T-helper 2 cell treated with Interferon-gamma antibody and Interleukin-4, amounts not matched to agents 5 μg/mL and 100 μg/mL, for 36 hours (primary cell): ENCODE measurements around the gene TTN.

Source experiments
- DNase-seq: peaks from one replicate; pipeline ENCODE4 v3.0.0; 2021; ENCODE audit warnings: low spot score
- H3K27ac Mint-ChIP-seq: one replicate; pipeline ENCODE4 v1.8.0; 2021; ENCODE audit warnings: mild to moderate bottlenecking, mixed read lengths
- H3K27me3 Mint-ChIP-seq: one replicate; pipeline ENCODE4 v1.8.0; 2021; ENCODE audit warnings: low read depth, mixed read lengths
- H3K36me3 Mint-ChIP-seq: one replicate; pipeline ENCODE4 v1.8.0; 2021; ENCODE audit warnings: low read depth, mixed read lengths
- H3K4me1 Mint-ChIP-seq: one replicate; pipeline ENCODE4 v1.8.0; 2021; ENCODE audit warnings: low read depth, mixed read lengths
- H3K4me3 Mint-ChIP-seq: one replicate; pipeline ENCODE4 v1.8.0; 2022; ENCODE audit warnings: mild to moderate bottlenecking, moderate library complexity, mixed read lengths
- H3K9me3 Mint-ChIP-seq: one replicate; pipeline ENCODE4 v1.8.0; 2021; ENCODE audit warnings: mixed read lengths

Gene TTN

GRCh38 chr2:178522950-178523595, 284.1 kb downstream of the TTN start:
- peaks cover 43% of the 10 kb centered on the region for H3K36me3 Mint-ChIP-seq
- peak overlapping the region; percentile 87 for H3K27ac Mint-ChIP-seq
- H3K4me3 Mint-ChIP-seq, result peak overlapping the region; percentile 94
- DNase-seq, result peak; percentile 83
- peaks cover 48% of the 10 kb centered on the region for H3K4me1 Mint-ChIP-seq
- no peaks in the 10 kb centered on the region for H3K27me3 Mint-ChIP-seq
- H3K9me3 Mint-ChIP-seq, result peaks cover 4% of the 10 kb centered on the region

DNA sequence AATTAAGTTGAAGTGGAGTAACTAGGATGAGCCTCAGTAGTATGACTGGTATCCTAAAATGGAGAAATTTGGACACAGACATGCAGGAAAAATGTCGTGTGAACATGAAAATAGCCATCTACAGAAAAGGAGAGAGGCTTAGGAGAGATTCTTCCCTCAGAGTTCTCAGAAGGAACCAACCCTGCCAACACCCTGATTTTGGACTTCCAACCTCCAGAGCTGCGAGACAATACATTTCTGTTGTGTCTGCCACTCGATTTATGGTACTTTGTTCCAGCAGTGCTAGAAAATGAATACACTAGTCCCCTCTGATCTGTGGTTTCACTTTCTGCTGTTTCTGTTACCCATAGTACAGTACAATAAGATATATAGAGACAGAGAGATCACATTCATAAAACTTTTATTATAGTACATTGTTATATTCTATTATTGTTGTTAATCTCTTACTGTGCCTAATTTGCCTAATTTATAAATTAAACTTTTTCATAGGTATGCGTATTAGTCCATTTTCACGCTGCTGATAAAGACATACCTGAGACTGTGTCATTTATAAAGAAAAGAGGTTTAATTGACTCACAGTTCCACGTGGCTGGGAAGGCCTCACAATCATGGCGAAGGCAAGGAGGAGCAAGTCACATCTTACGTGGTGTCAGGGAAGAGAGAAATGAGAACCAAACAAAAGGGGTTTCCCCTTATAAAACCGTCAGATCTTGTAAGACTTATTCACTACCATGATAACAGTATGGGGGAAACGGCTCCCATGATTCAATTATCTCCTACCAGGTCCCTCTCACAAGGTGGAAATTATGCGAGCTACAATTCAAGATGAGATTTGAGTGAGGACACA, 285.7 kb downstream of the TTN start:
- peak; percentile 48 for DNase-seq
- Mint-ChIP-seq H3K27ac (peak overlapping the region; percentile 77), H3K4me1 (peaks cover 37% of the 10 kb centered on the region), H3K27me3 (no peaks in the 10 kb centered on the region), H3K36me3 (peaks cover 41% of the 10 kb centered on the region), H3K9me3 (peaks cover 4% of the 10 kb centered on the region), H3K4me3 (peak overlapping the region; percentile 25)

DNA sequence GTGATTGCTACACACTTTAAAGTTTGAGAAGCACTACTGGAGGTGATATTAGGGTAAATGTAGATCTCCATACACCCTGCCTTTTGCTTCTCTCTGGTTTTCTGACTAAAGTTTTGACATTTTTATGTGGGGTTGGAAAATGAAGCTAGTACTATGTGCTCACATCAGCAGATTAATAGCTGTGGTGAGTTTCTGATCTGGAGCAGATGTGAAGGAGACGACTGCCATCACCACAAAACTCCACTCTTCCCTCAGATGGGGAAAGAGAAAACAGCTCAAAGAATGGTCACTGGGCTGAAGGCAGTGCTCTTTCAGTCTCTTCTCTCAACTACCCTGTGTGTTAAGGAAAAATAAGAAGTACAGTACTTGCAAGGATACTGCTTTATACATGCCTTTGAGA, 289.7 kb downstream of the TTN start:
- Mint-ChIP-seq H3K27me3 (no peaks in the 10 kb centered on the region), H3K4me1 (peaks cover 41% of the 10 kb centered on the region), H3K4me3 (no peak overlapping the region), H3K27ac (no peak overlapping the region), H3K9me3 (peaks cover under 1% of the 10 kb centered on the region), H3K36me3 (peaks cover 36% of the 10 kb centered on the region)
- DNase-seq, result no peak

DNA sequence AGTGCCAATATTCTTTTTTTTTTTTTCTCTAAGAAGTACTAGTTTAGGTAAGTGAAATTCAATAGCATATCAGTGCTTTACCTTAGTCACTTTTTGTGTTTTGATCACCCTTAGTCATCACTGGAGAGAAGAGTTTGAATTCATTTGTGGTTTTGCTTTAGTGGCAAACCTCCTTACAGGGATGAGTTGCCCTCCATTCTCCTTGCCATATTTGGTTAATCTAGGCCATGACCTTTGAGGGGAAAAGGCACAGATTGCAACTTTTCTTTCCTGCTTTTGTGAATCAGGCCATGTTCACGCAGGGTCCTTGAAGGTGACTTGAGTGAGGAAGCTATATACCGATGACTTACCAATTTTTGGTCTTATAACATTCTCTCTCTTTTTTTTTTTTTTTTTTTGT, 292.6 kb downstream of the TTN start:
- Mint-ChIP-seq H3K36me3 (peaks cover 38% of the 10 kb centered on the region), H3K4me3 (peak overlapping the region; percentile 52), H3K9me3 (no peaks in the 10 kb centered on the region), H3K27ac (peak overlapping the region; percentile 74), H3K4me1 (peaks cover 24% of the 10 kb centered on the region), H3K27me3 (no peaks in the 10 kb centered on the region)
- DNase-seq, result peak; percentile 73

- no peaks in the 10 kb centered on the region for H3K9me3 Mint-ChIP-seq
- peaks cover 41% of the 10 kb centered on the region for H3K36me3 Mint-ChIP-seq
- peaks cover 24% of the 10 kb centered on the region for H3K4me1 Mint-ChIP-seq
- peak overlapping the region; percentile 27 for H3K27ac Mint-ChIP-seq
- H3K4me3 Mint-ChIP-seq, result no peak overlapping the region
- no peak for DNase-seq
- H3K27me3 Mint-ChIP-seq, result no peaks in the 10 kb centered on the region
Measured at GRCh38 chr2:178513876-178514275, 293.3 kb downstream of the TTN start.

- Mint-ChIP-seq H3K36me3 (peaks cover 40% of the 10 kb centered on the region), H3K4me1 (peaks cover 32% of the 10 kb centered on the region), H3K27ac (no peak overlapping the region), H3K27me3 (no peaks in the 10 kb centered on the region), H3K9me3 (no peaks in the 10 kb centered on the region), H3K4me3 (no peak overlapping the region)
- no peak for DNase-seq
Measured at GRCh38 chr2:178512484-178512883, 294.7 kb downstream of the TTN start.

- H3K27me3 Mint-ChIP-seq, result no peaks in the 10 kb centered on the region
- no peak overlapping the region for H3K27ac Mint-ChIP-seq
- H3K4me3 Mint-ChIP-seq, result no peak overlapping the region
- DNase-seq, result no peak
- H3K9me3 Mint-ChIP-seq, result no peaks in the 10 kb centered on the region
- peaks cover 37% of the 10 kb centered on the region for H3K4me1 Mint-ChIP-seq
- H3K36me3 Mint-ChIP-seq, result peaks cover 43% of the 10 kb centered on the region
Measured at GRCh38 chr2:178510384-178510783, 296.8 kb downstream of the TTN start.

DNA sequence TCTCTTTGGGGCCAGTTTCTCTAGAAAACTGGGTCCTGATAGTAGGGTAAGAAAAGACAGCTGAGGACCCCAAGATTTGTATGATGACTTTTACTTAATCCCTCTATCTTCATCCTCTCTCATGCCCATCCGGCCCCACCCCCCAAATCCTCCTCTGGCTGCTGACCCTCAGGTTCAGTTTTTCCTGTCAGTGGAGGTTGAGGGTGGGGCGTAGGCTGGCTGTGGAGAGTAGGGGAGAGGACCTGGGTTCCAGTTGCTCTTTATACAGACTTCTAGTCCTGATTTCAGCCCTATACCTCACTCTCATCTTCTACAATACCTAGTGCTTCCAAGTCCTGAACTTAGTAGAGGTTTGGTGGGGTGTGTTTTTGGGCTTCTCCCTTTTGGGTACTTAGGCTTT, 298.6 kb downstream of the TTN start:
- no peak for DNase-seq
- no peak overlapping the region for H3K4me3 Mint-ChIP-seq
- peaks cover 21% of the 10 kb centered on the region for H3K4me1 Mint-ChIP-seq
- peaks cover 33% of the 10 kb centered on the region for H3K36me3 Mint-ChIP-seq
- no peaks in the 10 kb centered on the region for H3K27me3 Mint-ChIP-seq
- no peaks in the 10 kb centered on the region for H3K9me3 Mint-ChIP-seq
- no peak overlapping the region for H3K27ac Mint-ChIP-seq

GRCh38 chr2:178506949-178507348, 300.3 kb downstream of the TTN start:
- no peak overlapping the region for H3K4me3 Mint-ChIP-seq
- peaks cover 17% of the 10 kb centered on the region for H3K4me1 Mint-ChIP-seq
- no peak for DNase-seq
- no peaks in the 10 kb centered on the region for H3K27me3 Mint-ChIP-seq
- no peak overlapping the region for H3K27ac Mint-ChIP-seq
- H3K36me3 Mint-ChIP-seq, result peaks cover 34% of the 10 kb centered on the region
- H3K9me3 Mint-ChIP-seq, result no peaks in the 10 kb centered on the region

DNA sequence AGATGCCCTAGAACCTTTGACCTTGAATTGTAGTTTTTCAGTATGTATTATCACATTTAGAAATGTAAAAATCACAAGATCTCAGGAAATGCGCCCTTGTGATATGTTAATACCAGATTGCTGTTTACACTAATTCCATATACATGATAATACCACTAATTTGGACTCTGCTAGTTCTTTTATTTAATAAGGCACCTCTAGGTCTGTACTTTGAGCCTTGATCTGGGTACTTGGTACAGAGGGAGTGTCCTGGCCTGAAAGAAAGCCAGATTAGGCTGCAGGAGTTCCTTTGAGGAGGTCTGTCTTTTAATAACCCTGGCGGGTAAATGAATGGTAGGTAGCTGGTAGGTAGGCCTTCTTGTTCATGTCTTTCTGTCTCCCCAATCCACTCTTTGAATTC, 300.7 kb downstream of the TTN start:
- Mint-ChIP-seq H3K9me3 (no peaks in the 10 kb centered on the region), H3K4me3 (no peak overlapping the region), H3K36me3 (peaks cover 36% of the 10 kb centered on the region), H3K4me1 (peaks cover 17% of the 10 kb centered on the region), H3K27ac (no peak overlapping the region), H3K27me3 (no peaks in the 10 kb centered on the region)
- no peak for DNase-seq

- Mint-ChIP-seq H3K27me3 (no peaks in the 10 kb centered on the region), H3K27ac (no peak overlapping the region), H3K9me3 (no peaks in the 10 kb centered on the region), H3K36me3 (peaks cover 38% of the 10 kb centered on the region), H3K4me3 (no peak overlapping the region), H3K4me1 (peaks cover 17% of the 10 kb centered on the region)
- DNase-seq, result no peak
Measured at GRCh38 chr2:178506101-178506500, 301.1 kb downstream of the TTN start.

- Mint-ChIP-seq H3K27ac (no peak overlapping the region), H3K4me1 (peaks cover 11% of the 10 kb centered on the region), H3K36me3 (peaks cover 52% of the 10 kb centered on the region), H3K4me3 (no peak overlapping the region), H3K9me3 (no peaks in the 10 kb centered on the region), H3K27me3 (no peaks in the 10 kb centered on the region)
- DNase-seq, result no peak
Measured at GRCh38 chr2:178502751-178503150, 304.5 kb downstream of the TTN start.

DNA sequence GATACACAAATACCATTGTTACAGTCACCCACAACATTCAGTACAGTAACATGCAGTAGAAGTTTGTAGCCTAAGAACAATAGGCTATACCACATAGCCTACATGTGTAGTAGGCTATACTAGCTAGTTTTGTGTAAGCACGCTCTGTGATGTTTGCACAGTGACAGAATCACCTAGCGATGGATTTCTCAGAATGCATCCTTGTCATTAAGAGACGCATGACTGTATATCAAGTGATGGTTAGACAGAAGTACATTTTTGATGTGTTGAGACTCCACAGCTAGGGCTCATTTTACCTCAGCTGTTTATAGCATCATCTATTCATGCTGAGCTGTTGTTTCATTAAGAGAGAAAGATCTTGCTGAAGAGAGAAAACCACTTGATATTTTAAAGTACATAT, 307.6 kb downstream of the TTN start:
- H3K36me3 Mint-ChIP-seq, result peaks cover 65% of the 10 kb centered on the region
- no peak overlapping the region for H3K4me3 Mint-ChIP-seq
- H3K27me3 Mint-ChIP-seq, result no peaks in the 10 kb centered on the region
- no peaks in the 10 kb centered on the region for H3K4me1 Mint-ChIP-seq
- H3K9me3 Mint-ChIP-seq, result no peaks in the 10 kb centered on the region
- no peak for DNase-seq
- no peak overlapping the region for H3K27ac Mint-ChIP-seq

DNA sequence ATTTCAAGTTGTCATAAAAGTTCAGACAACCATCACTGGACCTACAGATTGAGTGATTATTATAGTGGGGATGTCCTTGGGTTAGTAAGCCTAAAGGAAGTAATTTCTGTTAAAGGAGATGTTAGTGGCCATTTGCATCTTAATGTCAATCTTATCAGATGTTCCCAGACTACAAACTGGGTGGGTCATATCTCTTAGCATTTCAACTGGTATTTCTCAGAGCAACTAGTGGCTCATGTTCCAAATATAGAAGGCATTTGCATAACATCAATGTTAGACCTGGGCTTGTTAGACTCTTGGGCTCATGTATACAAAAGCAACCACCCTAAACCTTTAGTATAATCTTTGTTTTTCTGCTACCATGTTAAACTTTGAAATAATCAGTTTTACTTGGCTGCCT, 309.1 kb downstream of the TTN start:
- Mint-ChIP-seq H3K9me3 (no peaks in the 10 kb centered on the region), H3K4me1 (no peaks in the 10 kb centered on the region), H3K4me3 (no peak overlapping the region), H3K36me3 (peaks cover 72% of the 10 kb centered on the region), H3K27me3 (no peaks in the 10 kb centered on the region), H3K27ac (no peak overlapping the region)
- DNase-seq, result no peak
